ENCODE results near the gene CACNA1C. TPM values are rescaled to one million over a fixed set of nuclear protein-coding genes. Genes with fewer than 3 reads are reported as not detected.

CACNA1C gene
- total RNA-seq, 1 experiment from 2014 or later, result not detected

- ChIA-PET CTCF (no interaction called here), POLR2A (ENCODE audit: unreplicated experiment) (no interaction called here)
- Histone ChIP-seq H3K4me1 (replicated peaks; ENCODE audit: insufficient read depth) (no peaks in the 10 kb centered on the region), H3K4me3 (no peak overlapping the region), H3K36me3 (ENCODE audit: low read depth) (no peaks in the 10 kb centered on the region), H3K27me3 (ENCODE audit: insufficient read depth, low read depth) (peaks cover 100% of the 10 kb centered on the region), H2AFZ (no peak overlapping the region), H3K27ac (no peak overlapping the region), H3K9me2 (ENCODE audit: insufficient read depth) (no peaks in the 10 kb centered on the region), H3K9me3 (ENCODE audit: insufficient read depth, low read depth) (no peaks in the 10 kb centered on the region), H3F3A (ENCODE audit: insufficient read depth, low read depth) (no peaks in the 10 kb centered on the region), H3K79me2 (ENCODE audit: low read depth) (no peaks in the 10 kb centered on the region), H3K4me2 (no peak overlapping the region), H4K20me1 (ENCODE audit: insufficient read depth) (no peaks in the 10 kb centered on the region)
- TF ChIP-seq EZH2 (IDR thresholded peaks at IDR 0.05; ENCODE audit: low read depth), result no peak
- no peak for TF ChIP-seq CTCF (conservative IDR thresholded peaks at IDR 0.05)
- DNase-seq, result no peak
- BruUV-seq (replicated peaks), result no TSS peak
- intact Hi-C loops (cut with micrococcal nuclease; ENCODE audit: unreplicated experiment), result no loop called here
These were observed 435.3 kb downstream of the CACNA1C start for GRCh38 chr12:2488131-2488530.

- H3K27me3 ChIP-seq (ENCODE audit: insufficient read depth, low read depth), result peaks cover 100% of the 10 kb centered on the region
- BruUV-seq (replicated peaks), result no TSS peak
These were observed 435.8 kb downstream of the CACNA1C start for GRCh38 chr12:2488596-2488995.

GRCh38 chr12:2489275-2489674 is 436.5 kb downstream of the CACNA1C start:
- BruUV-seq (replicated peaks), result no TSS peak
- no peaks in the 10 kb centered on the region for H4K20me1 ChIP-seq (ENCODE audit: insufficient read depth)
- H3K36me3 ChIP-seq (ENCODE audit: low read depth), result no peaks in the 10 kb centered on the region
- H3K4me2 ChIP-seq, result no peak overlapping the region
- ChIA-PET CTCF (no interaction called here), POLR2A (ENCODE audit: unreplicated experiment) (no interaction called here)
- no peak overlapping the region for H3K27ac ChIP-seq
- H3F3A ChIP-seq (ENCODE audit: insufficient read depth, low read depth), result no peaks in the 10 kb centered on the region
- peaks cover 100% of the 10 kb centered on the region for H3K27me3 ChIP-seq (ENCODE audit: insufficient read depth, low read depth)
- H3K4me1 ChIP-seq (replicated peaks; ENCODE audit: insufficient read depth), result no peaks in the 10 kb centered on the region
- DNase-seq, result no peak
- intact Hi-C loops (cut with micrococcal nuclease; ENCODE audit: unreplicated experiment), result no loop called here
- no peak overlapping the region for H2AFZ ChIP-seq
- H3K9me2 ChIP-seq (ENCODE audit: insufficient read depth), result no peaks in the 10 kb centered on the region
- H3K4me3 ChIP-seq, result no peak overlapping the region
- H3K79me2 ChIP-seq (ENCODE audit: low read depth), result no peaks in the 10 kb centered on the region
- TF ChIP-seq CTCF (conservative IDR thresholded peaks at IDR 0.05) (no peak), EZH2 (IDR thresholded peaks at IDR 0.05; ENCODE audit: low read depth) (no peak)
- no peaks in the 10 kb centered on the region for H3K9me3 ChIP-seq (ENCODE audit: insufficient read depth, low read depth)

More at GRCh38 chr12:2488596-2488995, 435.8 kb downstream of the CACNA1C start:
- Histone ChIP-seq H2AFZ (no peak overlapping the region), H3K27ac (no peak overlapping the region), H4K20me1 (ENCODE audit: insufficient read depth) (no peaks in the 10 kb centered on the region), H3K4me3 (no peak overlapping the region), H3K79me2 (ENCODE audit: low read depth) (no peaks in the 10 kb centered on the region), H3K36me3 (ENCODE audit: low read depth) (no peaks in the 10 kb centered on the region), H3K9me3 (ENCODE audit: insufficient read depth, low read depth) (no peaks in the 10 kb centered on the region), H3K4me1 (replicated peaks; ENCODE audit: insufficient read depth) (no peaks in the 10 kb centered on the region), H3K9me2 (ENCODE audit: insufficient read depth) (no peaks in the 10 kb centered on the region), H3F3A (ENCODE audit: insufficient read depth, low read depth) (no peaks in the 10 kb centered on the region), H3K4me2 (no peak overlapping the region)
- CTCF ChIA-PET, result no interaction called here
- DNase-seq, result no peak
- intact Hi-C loops (cut with micrococcal nuclease; ENCODE audit: unreplicated experiment), result no loop called here
- TF ChIP-seq CTCF (conservative IDR thresholded peaks at IDR 0.05) (no peak), EZH2 (IDR thresholded peaks at IDR 0.05; ENCODE audit: low read depth) (no peak)
- POLR2A ChIA-PET (ENCODE audit: unreplicated experiment), result no interaction called here

Data from PC-9 (cell line).